ENCODE results near the gene BUB3. TPM values are rescaled to one million over a fixed set of nuclear protein-coding genes. Genes with fewer than 3 reads are reported as not detected.
A peak's percentile ranks its signal among the peaks of the same experiment; 100 is the strongest.

Gene BUB3
- total and polyA plus RNA-seq, 2 of the 13 experiments (the other 11 are each of a cell fraction or from before 2014, with no cell fraction given) = 174 to 188 TPM

GRCh38 chr10:123154711-123155505 lies 706 bp downstream of the BUB3 start (continued):
- TF ChIP-seq, protein P1, sequence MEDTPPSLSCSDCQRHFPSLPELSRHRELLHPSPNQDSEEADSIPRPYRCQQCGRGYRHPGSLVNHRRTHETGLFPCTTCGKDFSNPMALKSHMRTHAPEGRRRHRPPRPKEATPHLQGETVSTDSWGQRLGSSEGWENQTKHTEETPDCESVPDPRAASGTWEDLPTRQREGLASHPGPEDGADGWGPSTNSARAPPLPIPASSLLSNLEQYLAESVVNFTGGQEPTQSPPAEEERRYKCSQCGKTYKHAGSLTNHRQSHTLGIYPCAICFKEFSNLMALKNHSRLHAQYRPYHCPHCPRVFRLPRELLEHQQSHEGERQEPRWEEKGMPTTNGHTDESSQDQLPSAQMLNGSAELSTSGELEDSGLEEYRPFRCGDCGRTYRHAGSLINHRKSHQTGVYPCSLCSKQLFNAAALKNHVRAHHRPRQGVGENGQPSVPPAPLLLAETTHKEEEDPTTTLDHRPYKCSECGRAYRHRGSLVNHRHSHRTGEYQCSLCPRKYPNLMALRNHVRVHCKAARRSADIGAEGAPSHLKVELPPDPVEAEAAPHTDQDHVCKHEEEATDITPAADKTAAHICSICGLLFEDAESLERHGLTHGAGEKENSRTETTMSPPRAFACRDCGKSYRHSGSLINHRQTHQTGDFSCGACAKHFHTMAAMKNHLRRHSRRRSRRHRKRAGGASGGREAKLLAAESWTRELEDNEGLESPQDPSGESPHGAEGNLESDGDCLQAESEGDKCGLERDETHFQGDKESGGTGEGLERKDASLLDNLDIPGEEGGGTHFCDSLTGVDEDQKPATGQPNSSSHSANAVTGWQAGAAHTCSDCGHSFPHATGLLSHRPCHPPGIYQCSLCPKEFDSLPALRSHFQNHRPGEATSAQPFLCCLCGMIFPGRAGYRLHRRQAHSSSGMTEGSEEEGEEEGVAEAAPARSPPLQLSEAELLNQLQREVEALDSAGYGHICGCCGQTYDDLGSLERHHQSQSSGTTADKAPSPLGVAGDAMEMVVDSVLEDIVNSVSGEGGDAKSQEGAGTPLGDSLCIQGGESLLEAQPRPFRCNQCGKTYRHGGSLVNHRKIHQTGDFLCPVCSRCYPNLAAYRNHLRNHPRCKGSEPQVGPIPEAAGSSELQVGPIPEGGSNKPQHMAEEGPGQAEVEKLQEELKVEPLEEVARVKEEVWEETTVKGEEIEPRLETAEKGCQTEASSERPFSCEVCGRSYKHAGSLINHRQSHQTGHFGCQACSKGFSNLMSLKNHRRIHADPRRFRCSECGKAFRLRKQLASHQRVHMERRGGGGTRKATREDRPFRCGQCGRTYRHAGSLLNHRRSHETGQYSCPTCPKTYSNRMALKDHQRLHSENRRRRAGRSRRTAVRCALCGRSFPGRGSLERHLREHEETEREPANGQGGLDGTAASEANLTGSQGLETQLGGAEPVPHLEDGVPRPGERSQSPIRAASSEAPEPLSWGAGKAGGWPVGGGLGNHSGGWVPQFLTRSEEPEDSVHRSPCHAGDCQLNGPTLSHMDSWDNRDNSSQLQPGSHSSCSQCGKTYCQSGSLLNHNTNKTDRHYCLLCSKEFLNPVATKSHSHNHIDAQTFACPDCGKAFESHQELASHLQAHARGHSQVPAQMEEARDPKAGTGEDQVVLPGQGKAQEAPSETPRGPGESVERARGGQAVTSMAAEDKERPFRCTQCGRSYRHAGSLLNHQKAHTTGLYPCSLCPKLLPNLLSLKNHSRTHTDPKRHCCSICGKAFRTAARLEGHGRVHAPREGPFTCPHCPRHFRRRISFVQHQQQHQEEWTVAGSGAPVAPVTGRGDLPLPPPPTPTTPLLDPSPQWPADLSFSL (CRISPR knock-in tag; IDR thresholded peaks at IDR 0.05) = no peak
- TF ChIP-seq CENPX (CRISPR knock-in tag; IDR thresholded peaks at IDR 0.05) (no peak), GABPA (IDR thresholded peaks at IDR 0.05; ENCODE audit: low read depth, low read length) (no peak), GABPA (CRISPR knock-in tag; IDR thresholded peaks at IDR 0.05; ENCODE audit: low read depth) (no peak), ZBTB38 (CRISPR knock-in tag; IDR thresholded peaks at IDR 0.05) (no peak; the same call in 1 of the 2 replicates), KDM3A (CRISPR knock-in tag; IDR thresholded peaks at IDR 0.05; ENCODE audit: low read depth) (no peak), STAT5B (CRISPR knock-in tag; IDR thresholded peaks at IDR 0.05) (no peak), ZBTB1 (CRISPR knock-in tag; IDR thresholded peaks at IDR 0.05; ENCODE audit: borderline replicate concordance) (no peak), ZNF563 (CRISPR knock-in tag; IDR thresholded peaks at IDR 0.05) (peak; percentile 57; the same call in 1 of the 2 replicates), ZNF260 (CRISPR knock-in tag; IDR thresholded peaks at IDR 0.05; ENCODE audit: borderline replicate concordance, low read depth) (no peak), ZNF589 (CRISPR knock-in tag; conservative IDR thresholded peaks at IDR 0.05) (no peak), NCOA5 (CRISPR knock-in tag; IDR thresholded peaks at IDR 0.05) (no peak)
- TF ChIP-seq, protein P2, sequence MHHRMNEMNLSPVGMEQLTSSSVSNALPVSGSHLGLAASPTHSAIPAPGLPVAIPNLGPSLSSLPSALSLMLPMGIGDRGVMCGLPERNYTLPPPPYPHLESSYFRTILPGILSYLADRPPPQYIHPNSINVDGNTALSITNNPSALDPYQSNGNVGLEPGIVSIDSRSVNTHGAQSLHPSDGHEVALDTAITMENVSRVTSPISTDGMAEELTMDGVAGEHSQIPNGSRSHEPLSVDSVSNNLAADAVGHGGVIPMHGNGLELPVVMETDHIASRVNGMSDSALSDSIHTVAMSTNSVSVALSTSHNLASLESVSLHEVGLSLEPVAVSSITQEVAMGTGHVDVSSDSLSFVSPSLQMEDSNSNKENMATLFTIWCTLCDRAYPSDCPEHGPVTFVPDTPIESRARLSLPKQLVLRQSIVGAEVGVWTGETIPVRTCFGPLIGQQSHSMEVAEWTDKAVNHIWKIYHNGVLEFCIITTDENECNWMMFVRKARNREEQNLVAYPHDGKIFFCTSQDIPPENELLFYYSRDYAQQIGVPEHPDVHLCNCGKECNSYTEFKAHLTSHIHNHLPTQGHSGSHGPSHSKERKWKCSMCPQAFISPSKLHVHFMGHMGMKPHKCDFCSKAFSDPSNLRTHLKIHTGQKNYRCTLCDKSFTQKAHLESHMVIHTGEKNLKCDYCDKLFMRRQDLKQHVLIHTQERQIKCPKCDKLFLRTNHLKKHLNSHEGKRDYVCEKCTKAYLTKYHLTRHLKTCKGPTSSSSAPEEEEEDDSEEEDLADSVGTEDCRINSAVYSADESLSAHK (CRISPR knock-in tag; IDR thresholded peaks at IDR 0.05; ENCODE audit: borderline replicate concordance) = no peak
- TF ChIP-seq, protein P3, sequence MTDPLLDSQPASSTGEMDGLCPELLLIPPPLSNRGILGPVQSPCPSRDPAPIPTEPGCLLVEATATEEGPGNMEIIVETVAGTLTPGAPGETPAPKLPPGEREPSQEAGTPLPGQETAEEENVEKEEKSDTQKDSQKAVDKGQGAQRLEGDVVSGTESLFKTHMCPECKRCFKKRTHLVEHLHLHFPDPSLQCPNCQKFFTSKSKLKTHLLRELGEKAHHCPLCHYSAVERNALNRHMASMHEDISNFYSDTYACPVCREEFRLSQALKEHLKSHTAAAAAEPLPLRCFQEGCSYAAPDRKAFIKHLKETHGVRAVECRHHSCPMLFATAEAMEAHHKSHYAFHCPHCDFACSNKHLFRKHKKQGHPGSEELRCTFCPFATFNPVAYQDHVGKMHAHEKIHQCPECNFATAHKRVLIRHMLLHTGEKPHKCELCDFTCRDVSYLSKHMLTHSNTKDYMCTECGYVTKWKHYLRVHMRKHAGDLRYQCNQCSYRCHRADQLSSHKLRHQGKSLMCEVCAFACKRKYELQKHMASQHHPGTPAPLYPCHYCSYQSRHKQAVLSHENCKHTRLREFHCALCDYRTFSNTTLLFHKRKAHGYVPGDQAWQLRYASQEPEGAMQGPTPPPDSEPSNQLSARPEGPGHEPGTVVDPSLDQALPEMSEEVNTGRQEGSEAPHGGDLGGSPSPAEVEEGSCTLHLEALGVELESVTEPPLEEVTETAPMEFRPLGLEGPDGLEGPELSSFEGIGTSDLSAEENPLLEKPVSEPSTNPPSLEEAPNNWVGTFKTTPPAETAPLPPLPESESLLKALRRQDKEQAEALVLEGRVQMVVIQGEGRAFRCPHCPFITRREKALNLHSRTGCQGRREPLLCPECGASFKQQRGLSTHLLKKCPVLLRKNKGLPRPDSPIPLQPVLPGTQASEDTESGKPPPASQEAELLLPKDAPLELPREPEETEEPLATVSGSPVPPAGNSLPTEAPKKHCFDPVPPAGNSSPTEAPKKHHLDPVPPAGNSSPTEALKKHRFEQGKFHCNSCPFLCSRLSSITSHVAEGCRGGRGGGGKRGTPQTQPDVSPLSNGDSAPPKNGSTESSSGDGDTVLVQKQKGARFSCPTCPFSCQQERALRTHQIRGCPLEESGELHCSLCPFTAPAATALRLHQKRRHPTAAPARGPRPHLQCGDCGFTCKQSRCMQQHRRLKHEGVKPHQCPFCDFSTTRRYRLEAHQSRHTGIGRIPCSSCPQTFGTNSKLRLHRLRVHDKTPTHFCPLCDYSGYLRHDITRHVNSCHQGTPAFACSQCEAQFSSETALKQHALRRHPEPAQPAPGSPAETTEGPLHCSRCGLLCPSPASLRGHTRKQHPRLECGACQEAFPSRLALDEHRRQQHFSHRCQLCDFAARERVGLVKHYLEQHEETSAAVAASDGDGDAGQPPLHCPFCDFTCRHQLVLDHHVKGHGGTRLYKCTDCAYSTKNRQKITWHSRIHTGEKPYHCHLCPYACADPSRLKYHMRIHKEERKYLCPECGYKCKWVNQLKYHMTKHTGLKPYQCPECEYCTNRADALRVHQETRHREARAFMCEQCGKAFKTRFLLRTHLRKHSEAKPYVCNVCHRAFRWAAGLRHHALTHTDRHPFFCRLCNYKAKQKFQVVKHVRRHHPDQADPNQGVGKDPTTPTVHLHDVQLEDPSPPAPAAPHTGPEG (CRISPR knock-in tag; IDR thresholded peaks at IDR 0.05) = no peak

Measured in HepG2 (cell line).